BJ (cell line): ENCODE results near the gene PLEKHA1. TPM values are rescaled to one million over a fixed set of nuclear protein-coding genes. Genes with fewer than 3 reads are reported as not detected.

ENCODE experiments used
- CTCF ChIA-PET: fragments of 350-600 bp; formaldehyde crosslinking; extraction: SDS; loops from one replicate; lab custom pipeline; 2021; ENCODE audit warnings: antibody characterized with exemption, inconsistent platforms; lab: Yijun Ruan, JAX
- POLR2A ChIA-PET: fragments of 300-600 bp; sonication (Branson Sonifier 250); formaldehyde crosslinking; extraction: SDS; loops from one replicate; lab custom pipeline; 2021; ENCODE audit warnings: antibody characterized with exemption; lab: Charles Lee
- DNase-seq: peaks from one replicate; pipeline ENCODE4 v3.0.0-alpha.2; 2011; ENCODE audit warnings: low read depth
- H3K27me3 ChIP-seq: 2 replicates; pipeline ENCODE4 v1.6.0; 2011; ENCODE audit warnings: low read length; ENCODE audit not compliant: control insufficient read depth, insufficient read depth
- H3K36me3 ChIP-seq: 2 replicates; pipeline ENCODE4 v1.5.1; 2011; ENCODE audit warnings: low read length; ENCODE audit not compliant: control insufficient read depth, insufficient read depth
- H3K4me3 ChIP-seq: 2 replicates; pipeline ENCODE4 v1.5.1; 2011; ENCODE audit warnings: low read depth, mild to moderate bottlenecking, control low read depth, low read length
- polyA plus RNA-seq: library from polyadenylated mRNA; depleted of rRNA; stranded (reverse); fragments of >200 nt; gene quantifications from 2 replicates; pipeline ENCODE4 v1.2.3, GENCODE V29; 2011
- TF ChIP-seq, protein P1 (sequence below): IDR thresholded peaks from 2 replicates; pipeline ENCODE4 v1.5.1; 2011; ENCODE audit warnings: low read depth, mild to moderate bottlenecking, control low read depth, inconsistent platforms, low read length, moderate library complexity; ENCODE audit not compliant: insufficient read depth

Gene PLEKHA1
- polyA plus RNA-seq, 1 experiment, result 18.6 TPM

DNA sequence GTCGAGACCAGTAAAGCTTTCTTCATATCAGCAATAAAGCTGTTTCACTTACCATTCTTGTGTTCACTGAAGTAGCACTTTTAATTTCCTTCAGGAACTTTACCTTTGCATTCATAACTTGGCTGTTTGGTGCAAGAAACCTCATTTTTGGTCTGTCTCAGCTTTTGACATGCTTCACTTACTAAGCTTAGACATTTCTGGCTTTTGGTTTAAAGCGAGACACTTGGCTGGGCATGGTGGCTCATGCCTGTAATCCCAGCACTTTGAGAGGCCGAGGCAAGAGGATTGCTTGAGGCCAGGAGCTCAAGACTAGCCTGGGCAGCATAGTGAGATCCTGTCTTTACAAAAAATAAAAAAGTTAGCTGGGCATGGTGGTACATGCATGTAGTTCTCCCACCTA lies 15.8 kb downstream of the PLEKHA1 start:
- ChIA-PET CTCF (interaction anchor here (0.7 kb wide), 2 partner anchors 12 to 16 kb away, joined by 3 read pairs; no protein-coding TSS in a partner anchor), POLR2A (interaction anchor here (0.6 kb wide), 1 partner anchor 9 kb away, joined by 3 read pairs; no protein-coding TSS in a partner anchor)
- no peak for DNase-seq
- Histone ChIP-seq H3K36me3 (no peaks in the 10 kb centered on the region; the same call in 1 of the 2 replicates), H3K4me3 (no peak overlapping the region), H3K27me3 (no peaks in the 10 kb centered on the region)
- TF ChIP-seq, protein P1, sequence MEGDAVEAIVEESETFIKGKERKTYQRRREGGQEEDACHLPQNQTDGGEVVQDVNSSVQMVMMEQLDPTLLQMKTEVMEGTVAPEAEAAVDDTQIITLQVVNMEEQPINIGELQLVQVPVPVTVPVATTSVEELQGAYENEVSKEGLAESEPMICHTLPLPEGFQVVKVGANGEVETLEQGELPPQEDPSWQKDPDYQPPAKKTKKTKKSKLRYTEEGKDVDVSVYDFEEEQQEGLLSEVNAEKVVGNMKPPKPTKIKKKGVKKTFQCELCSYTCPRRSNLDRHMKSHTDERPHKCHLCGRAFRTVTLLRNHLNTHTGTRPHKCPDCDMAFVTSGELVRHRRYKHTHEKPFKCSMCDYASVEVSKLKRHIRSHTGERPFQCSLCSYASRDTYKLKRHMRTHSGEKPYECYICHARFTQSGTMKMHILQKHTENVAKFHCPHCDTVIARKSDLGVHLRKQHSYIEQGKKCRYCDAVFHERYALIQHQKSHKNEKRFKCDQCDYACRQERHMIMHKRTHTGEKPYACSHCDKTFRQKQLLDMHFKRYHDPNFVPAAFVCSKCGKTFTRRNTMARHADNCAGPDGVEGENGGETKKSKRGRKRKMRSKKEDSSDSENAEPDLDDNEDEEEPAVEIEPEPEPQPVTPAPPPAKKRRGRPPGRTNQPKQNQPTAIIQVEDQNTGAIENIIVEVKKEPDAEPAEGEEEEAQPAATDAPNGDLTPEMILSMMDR, result no peak

DNA sequence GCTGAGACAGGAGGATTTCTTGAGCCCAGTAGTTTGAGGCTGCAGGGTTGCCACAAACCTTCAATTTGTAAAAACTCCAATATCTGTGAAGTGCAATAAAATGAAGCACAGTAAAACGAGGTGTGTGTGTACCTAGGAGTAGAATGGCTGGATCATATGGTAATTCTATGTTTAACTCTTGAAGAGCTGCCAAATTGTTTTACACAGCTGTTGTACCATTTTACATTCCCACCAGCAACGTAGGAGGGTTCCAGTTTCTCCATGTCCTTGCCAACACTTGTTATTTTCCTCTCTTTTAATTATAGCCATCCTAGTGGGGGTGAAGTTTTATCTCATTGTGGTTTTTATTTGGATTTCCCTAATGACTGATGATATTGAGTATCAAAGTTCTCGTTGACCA lies 16.2 kb downstream of the PLEKHA1 start:
- Histone ChIP-seq H3K4me3 (no peak overlapping the region), H3K36me3 (no peaks in the 10 kb centered on the region; the same call in 1 of the 2 replicates), H3K27me3 (no peaks in the 10 kb centered on the region)
- POLR2A ChIA-PET, result no interaction called here
- CTCF ChIA-PET, result interaction anchor here (0.7 to 1.6 kb wide), 3 partner anchors 10 to 17 kb away, joined by 3 to 4 read pairs (median 3); no protein-coding TSS in a partner anchor
- TF ChIP-seq, protein P1, result no peak
- no peak for DNase-seq

DNA sequence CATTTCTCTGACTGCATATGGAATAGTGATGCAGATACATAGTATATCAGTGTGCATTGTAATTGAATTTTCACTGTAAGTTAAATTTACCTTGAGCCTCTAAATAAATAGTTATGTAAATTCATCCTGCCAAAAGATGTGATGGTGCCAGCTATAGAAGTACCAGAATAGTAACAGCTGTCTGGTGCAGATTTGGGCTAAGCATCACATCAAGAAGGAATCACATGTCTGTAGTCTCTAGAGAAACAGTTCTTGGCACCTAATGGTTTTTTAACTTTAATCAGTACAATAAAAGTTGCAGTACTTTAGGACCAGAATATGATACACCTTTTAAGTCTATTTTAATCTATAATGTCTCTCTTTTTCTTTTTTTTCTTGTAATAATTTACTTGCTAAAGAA lies 17.4 kb downstream of the PLEKHA1 start:
- ChIA-PET CTCF (interaction anchor here (1.6 kb wide), 1 partner anchor 9 kb away, joined by 4 read pairs; no protein-coding TSS in a partner anchor), POLR2A (no interaction called here)
- H3K4me3 ChIP-seq, result no peak overlapping the region
- no peak for DNase-seq
- H3K27me3 ChIP-seq, result no peaks in the 10 kb centered on the region
- TF ChIP-seq, protein P1, result no peak
- no peaks in the 10 kb centered on the region; the same call in 1 of the 2 replicates for H3K36me3 ChIP-seq

DNA sequence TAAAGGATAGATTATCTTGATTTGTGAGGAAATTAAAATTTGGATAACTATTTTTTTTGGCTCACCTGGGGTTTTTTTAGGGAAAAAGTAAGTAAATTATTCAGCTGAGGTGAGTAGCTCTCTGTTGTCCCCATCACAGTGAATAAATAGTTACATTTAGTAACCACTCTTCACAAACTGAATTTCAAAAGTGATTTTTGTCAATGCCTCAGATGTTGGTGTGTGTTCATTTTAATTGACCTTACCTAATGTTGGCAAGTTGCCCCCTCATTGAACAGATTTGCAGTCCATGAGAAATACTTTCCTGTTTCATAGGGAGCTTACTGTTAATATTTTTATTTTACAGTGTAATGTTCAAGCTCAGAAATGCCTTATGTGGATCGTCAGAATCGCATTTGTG lies 18.3 kb downstream of the PLEKHA1 start:
- TF ChIP-seq, protein P1, result no peak
- CTCF ChIA-PET, result interaction anchor here (1.2 kb wide), 2 partner anchors 15 to 50 kb away, joined by 3 to 7 read pairs; no protein-coding TSS in a partner anchor
- Histone ChIP-seq H3K27me3 (no peaks in the 10 kb centered on the region), H3K36me3 (no peaks in the 10 kb centered on the region; the same call in none of the 2 replicates), H3K4me3 (no peak overlapping the region)
- POLR2A ChIA-PET, result no interaction called here
- no peak for DNase-seq

DNA sequence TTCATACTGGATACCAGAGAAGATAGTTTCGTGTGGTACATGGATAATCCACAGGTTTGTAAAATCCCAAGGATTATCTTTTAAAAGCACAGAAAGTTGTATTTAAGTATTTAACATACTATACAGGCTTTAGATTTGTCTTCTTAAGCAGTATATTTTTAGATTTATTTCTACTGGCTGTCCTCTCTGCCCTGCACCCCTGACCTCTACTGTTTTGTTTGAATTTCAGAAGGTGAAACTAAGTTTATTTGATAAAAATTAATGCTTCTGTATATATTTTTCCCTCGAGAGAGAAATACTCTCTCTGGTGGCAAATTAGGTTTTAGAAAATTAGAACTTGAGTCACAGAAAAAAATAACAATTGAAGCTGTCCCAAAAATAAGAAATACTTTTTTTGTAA lies 18.8 kb downstream of the PLEKHA1 start:
- H3K4me3 ChIP-seq, result no peak overlapping the region
- no peaks in the 10 kb centered on the region for H3K27me3 ChIP-seq
- H3K36me3 ChIP-seq, result no peaks in the 10 kb centered on the region; the same call in none of the 2 replicates
- POLR2A ChIA-PET, result interaction anchor here (0.6 kb wide), 1 partner anchor 23 kb away, joined by 3 read pairs; no protein-coding TSS in a partner anchor
- no peak for DNase-seq
- TF ChIP-seq, protein P1, result no peak
- CTCF ChIA-PET, result interaction anchor here (1.2 kb wide), 2 partner anchors 14 to 50 kb away, joined by 3 to 7 read pairs; no protein-coding TSS in a partner anchor
